Progenitor cell of endocrine pancreas (in vitro differentiated cells): ENCODE data around the gene TPSD1. TPM values are rescaled to one million over a fixed set of nuclear protein-coding genes. Genes with fewer than 3 reads are reported as not detected.
A peak's percentile ranks its signal among the peaks of the same experiment; 100 is the strongest.

Experiments
- DNase-seq: peaks from one replicate; pipeline ENCODE4 v3.0.0; 2021; ENCODE audit warnings: low spot score; ENCODE audit not compliant: unreplicated experiment
- H3K27ac Mint-ChIP-seq: 2 replicates; pipeline ENCODE4 v1.8.0; 2021; ENCODE audit warnings: mild to moderate bottlenecking, moderate library complexity, mixed read lengths
- H3K27me3 Mint-ChIP-seq: 2 replicates; pipeline ENCODE4 v1.8.0; 2021; ENCODE audit warnings: mixed read lengths
- H3K36me3 Mint-ChIP-seq: 2 replicates; pipeline ENCODE4 v1.8.0; 2022; ENCODE audit warnings: mixed read lengths; ENCODE audit not compliant: insufficient read depth
- H3K4me1 Mint-ChIP-seq: 2 replicates; pipeline ENCODE4 v1.8.0; 2021; ENCODE audit warnings: low read depth, mixed read lengths
- H3K4me3 Mint-ChIP-seq: 2 replicates; pipeline ENCODE4 v1.8.0; 2021; ENCODE audit warnings: low read depth, mild to moderate bottlenecking, moderate library complexity, mixed read lengths
- H3K9me3 Mint-ChIP-seq: 2 replicates; pipeline ENCODE4 v1.8.0; 2021; ENCODE audit warnings: low read depth, mixed read lengths
- CTCF ChIP-seq: fragments of 200-600 bp; sonication (generic); IDR thresholded peaks from one replicate; pipeline ENCODE4 v1.5.0; 2021; ENCODE audit warnings: antibody characterized with exemption, mild to moderate bottlenecking; ENCODE audit not compliant: unreplicated experiment
- total RNA-seq: library from RNA; stranded (reverse); gene quantifications from 2 replicates; pipeline ENCODE4 v1.2.1, GENCODE V29; 2021

The TPSD1 gene
- total RNA-seq, 1 donor from 2014 or later: not detected

- Mint-ChIP-seq H3K4me1 (peaks cover 2% of the 10 kb centered on the region), H3K27ac (no peak overlapping the region), H3K27me3 (peaks cover 20% of the 10 kb centered on the region), H3K36me3 (no peaks in the 10 kb centered on the region), H3K4me3 (no peak overlapping the region), H3K9me3 (no peaks in the 10 kb centered on the region)
- TF ChIP-seq CTCF: peak; percentile 32
- DNase-seq: no peak
Measured at GRCh38 chr16:1285669-1286512, 30.0 kb downstream of the TPSD1 start.

GRCh38 chr16:1286513-1287094 is 30.7 kb downstream of the TPSD1 start:
- Mint-ChIP-seq H3K27me3 (peaks cover 23% of the 10 kb centered on the region), H3K9me3 (no peaks in the 10 kb centered on the region), H3K4me3 (no peak overlapping the region), H3K36me3 (no peaks in the 10 kb centered on the region), H3K27ac (no peak overlapping the region), H3K4me1 (peaks cover 2% of the 10 kb centered on the region)
- no peak for DNase-seq
- TF ChIP-seq CTCF: no peak

GRCh38 chr16:1287982-1288670 is 32.3 kb downstream of the TPSD1 start:
- no peak for TF ChIP-seq CTCF
- no peak overlapping the region for H3K27ac Mint-ChIP-seq
- no peak for DNase-seq
- H3K4me1 Mint-ChIP-seq: peaks cover 2% of the 10 kb centered on the region
- H3K36me3 Mint-ChIP-seq: no peaks in the 10 kb centered on the region
- no peaks in the 10 kb centered on the region for H3K9me3 Mint-ChIP-seq
- peaks cover 23% of the 10 kb centered on the region for H3K27me3 Mint-ChIP-seq
- no peak overlapping the region for H3K4me3 Mint-ChIP-seq

GRCh38 chr16:1288813-1289476 is 33.1 kb downstream of the TPSD1 start:
- Mint-ChIP-seq H3K27me3 (peaks cover 20% of the 10 kb centered on the region), H3K4me3 (no peak overlapping the region), H3K4me1 (peaks cover 2% of the 10 kb centered on the region), H3K9me3 (no peaks in the 10 kb centered on the region), H3K36me3 (no peaks in the 10 kb centered on the region), H3K27ac (no peak overlapping the region)
- no peak for TF ChIP-seq CTCF
- no peak for DNase-seq

GRCh38 chr16:1289477-1289866 is 33.6 kb downstream of the TPSD1 start:
- H3K27me3 Mint-ChIP-seq: peaks cover 20% of the 10 kb centered on the region
- H3K4me3 Mint-ChIP-seq: no peak overlapping the region
- no peaks in the 10 kb centered on the region for H3K36me3 Mint-ChIP-seq
- H3K27ac Mint-ChIP-seq: no peak overlapping the region
- no peaks in the 10 kb centered on the region for H3K9me3 Mint-ChIP-seq
- no peak for TF ChIP-seq CTCF
- DNase-seq: no peak
- H3K4me1 Mint-ChIP-seq: peaks cover 7% of the 10 kb centered on the region
